GM20431 (cell line): ENCODE measurements around the gene KCNF1.

ENCODE experiments used
- in situ Hi-C: fragments of 300-500 bp; cut with MseI, MboI; formaldehyde crosslinking; loops from one replicate; pipeline ENCODE4 v1.15.0; 2020; ENCODE audit warnings: low sequenced_read_pairs; ENCODE audit not compliant: unreplicated experiment

The KCNF1 gene

DNA sequence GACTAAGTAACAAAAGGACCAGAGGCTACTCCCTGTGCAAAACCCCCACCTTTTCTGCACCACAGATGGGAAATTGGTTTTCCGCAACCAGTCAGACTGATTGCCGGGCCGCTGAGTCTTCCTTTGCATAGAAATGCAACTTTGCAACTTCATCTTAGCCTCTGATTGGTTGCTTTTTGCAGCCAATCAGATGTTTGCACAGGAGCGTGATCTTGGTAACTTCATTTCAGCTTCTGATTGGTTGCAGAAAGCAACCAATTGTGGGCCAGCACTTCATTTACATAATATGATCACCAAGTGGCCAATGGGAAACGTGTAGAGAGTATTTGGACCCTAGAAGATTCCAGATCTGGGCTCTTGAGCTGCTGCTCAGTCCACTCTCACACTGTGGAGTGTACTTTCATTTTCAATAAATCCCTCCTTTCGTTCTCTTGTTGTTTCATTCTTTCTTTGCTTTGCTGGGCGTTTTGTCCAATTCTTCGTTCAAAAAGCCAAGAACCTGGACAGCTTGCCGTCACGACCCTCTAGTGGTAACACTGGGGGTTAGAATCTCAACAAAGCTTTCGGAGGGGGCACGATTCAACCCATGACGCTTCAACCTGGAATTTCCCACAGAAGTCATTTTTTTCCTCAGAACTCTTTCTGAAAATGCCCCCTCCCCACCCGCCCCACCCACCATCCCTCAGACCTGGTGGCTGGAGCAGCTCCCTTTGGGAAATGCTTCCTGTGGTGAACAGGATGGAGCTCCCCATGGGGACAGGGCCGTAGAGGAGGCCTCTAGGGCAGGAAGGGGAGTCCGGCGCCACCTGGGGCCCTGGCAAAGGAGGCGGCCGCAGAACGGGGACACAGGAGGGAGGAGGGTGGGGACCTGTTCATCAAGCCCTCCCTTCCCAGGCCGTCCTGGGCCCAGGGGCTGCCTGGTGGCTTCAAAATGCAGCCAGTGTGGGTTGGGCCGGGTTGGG is 31.8 kb upstream of the KCNF1 start:
- in situ Hi-C loops, result no loop called here

DNA sequence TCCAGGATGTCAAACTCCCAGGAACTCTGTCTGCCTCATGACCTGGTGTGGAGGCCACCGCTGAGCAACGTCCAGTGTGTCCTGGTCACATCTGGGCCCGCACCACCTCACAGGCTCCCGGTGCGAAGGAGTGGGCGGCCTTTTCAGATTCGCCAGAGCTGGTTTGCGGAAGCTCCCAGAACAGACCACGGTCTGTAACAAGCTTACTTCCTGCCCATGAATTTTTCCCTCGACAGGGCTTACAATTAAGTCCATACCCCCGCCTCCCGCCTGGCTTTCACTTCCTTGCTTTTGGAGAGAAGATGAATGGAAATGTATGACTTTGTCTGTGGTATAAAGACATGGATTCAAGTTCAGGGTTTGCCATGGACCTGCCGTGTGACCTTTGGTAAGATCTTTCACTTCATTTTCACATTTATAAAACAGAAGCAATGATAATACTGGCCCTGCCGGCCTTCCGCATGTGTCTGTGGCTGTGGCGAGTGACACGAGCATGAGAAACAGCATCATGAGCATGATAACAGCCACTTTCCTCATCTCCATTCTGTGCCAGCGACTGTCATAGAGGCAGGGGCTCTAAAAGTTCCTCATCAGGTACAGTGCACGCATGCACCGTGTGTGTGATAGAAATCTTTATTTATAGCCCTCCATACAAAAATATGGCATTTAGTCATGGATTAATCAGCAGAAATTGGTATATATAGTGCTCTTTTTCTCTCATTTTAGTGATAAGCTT is 31.0 kb upstream of the KCNF1 start:
- in situ Hi-C loops, result no loop called here

DNA sequence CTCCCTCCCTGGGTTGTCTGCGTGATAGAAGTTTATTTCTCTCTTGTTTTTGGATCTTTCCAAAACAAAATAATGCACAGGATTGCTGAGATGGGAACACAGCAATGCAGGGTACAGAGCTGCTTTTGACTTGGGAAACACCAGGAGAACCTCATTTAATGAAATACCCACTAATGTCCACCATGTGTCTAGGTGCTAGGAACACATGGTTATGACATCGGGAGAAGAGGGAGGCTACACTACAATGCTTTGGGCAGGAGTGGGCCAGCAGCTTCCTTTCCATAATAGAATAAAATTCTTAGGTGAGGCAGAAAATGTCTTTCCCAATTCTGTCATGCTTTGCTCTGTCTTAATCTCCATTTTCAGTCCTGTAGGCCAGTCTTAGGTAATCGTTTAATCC is 29.2 kb upstream of the KCNF1 start:
- in situ Hi-C loops, result no loop called here

DNA sequence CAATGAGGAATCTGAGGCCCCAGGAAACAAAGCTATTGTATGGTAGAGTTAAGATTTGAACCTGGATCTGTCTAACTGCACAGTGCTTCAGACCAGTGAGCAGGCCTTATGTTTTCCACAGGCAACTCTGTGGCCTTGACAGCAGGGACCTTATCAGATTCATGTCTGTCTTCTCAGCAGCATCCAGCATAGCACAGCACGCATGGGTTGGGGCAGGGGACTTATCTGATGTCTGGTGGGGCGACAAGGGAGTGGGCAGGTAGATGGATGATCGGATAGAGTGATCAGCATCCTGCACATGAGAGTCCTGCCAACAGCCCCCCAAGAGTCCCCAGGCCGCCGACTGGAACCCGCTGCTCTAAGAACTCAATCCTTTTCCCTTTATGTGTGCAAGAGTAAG is 28.7 kb upstream of the KCNF1 start:
- in situ Hi-C loops, result no loop called here

DNA sequence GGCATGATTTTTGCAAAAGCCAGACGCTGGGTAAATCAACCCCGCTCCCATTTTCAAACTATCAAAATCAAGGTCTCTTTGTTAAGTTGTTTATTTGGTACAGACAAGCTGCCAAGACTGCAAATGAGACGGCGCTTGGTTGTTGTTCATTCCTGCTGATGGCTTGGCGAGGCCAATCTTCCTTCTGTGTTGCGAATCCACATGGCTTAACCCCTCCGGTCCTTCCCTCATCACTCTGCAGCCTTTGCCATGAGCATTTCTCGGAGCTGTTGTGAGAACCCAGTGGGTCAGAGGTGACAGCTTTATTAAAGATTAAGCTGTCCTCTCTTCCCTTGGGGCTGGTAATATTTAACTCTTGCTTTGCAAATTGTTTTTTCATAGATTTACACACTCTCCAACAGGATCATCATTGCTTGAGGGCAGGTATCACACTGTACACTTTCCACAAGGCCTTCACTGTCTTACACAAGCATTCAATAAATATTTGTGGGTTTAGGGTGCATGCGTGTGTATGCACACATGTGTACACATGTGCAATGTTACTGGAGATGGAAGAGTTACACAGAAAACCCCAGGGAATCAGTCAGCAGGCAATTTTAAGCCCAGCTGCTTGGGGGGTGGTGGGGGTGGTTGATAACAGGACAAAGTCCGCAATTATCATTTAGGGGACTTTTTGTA is 27.8 kb upstream of the KCNF1 start:
- in situ Hi-C loops, result no loop called here

DNA sequence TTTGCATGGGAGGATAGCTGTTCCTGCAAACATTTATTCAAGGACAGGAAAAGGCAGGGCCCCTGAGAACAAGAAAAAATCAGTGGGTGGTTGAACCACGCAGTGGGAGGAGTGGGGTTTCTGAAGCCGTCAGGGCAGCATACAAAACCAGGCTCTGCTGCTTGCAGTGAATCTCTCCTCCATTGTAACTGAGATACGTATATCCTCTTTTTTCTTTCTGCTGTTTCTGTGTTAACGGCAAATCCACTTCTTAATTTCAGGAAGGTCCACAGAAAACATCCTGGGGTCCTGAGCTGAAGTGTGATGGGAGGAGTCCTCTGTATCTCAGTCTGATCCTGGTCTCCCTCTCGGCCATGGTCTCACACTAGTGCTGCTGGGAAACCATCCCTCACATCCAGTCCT is 27.2 kb upstream of the KCNF1 start:
- in situ Hi-C loops, result no loop called here

DNA sequence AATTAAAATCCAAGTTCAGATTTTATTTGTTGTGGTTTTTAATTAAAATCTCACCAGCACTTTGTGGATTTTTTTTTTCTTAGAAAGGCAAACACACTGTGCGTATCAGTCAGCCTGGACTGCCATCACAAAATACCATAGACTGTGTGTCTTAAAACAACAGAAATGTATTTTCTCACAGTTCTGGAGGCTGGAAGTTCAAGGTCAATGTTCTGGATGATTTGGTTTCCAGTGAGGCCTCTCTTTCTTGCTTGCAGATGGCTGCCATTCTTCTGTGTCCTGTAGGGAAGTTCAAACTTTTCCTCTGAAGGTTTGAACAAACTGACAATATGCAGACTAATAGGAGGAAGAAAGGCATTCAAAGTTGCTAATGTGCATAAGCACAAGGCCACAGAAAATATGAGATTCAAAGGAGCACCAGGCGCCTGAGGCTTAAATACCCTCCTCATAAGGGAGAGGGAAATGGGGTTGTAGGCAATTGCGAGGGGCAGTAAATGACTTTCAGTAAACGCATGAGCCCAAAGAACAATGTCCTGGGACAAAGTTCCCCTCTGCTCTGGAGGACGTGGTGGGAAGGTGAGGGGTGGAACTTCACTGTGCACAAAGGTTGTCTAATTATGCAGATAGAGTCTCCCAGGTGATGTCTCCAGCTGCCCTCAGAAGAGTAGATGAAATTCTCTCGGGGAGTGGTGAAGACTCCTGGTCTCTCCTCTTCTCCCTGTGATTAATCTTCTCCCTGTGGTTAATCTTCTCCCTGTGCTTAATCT is 26.5 kb upstream of the KCNF1 start:
- in situ Hi-C loops, result no loop called here

DNA sequence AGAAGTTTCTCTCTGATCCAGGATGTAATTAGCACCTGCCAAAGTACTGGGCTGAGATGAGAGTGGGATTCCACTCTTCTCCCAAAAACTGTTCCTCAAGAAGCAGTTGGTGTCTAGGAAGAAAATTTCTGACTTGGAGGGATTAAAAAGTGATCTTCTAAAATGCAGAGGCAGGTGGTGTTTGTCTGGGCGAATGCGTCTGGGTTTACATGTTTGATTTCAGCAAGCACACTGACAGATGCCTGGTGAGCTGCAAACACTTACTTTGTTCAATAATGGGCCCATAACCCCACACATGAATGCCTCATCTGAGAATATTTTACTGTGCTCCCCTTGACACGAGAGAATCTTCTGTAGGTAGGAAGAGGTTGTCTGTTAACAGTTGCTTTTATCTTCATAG is 24.3 kb upstream of the KCNF1 start:
- in situ Hi-C loops, result no loop called here

DNA sequence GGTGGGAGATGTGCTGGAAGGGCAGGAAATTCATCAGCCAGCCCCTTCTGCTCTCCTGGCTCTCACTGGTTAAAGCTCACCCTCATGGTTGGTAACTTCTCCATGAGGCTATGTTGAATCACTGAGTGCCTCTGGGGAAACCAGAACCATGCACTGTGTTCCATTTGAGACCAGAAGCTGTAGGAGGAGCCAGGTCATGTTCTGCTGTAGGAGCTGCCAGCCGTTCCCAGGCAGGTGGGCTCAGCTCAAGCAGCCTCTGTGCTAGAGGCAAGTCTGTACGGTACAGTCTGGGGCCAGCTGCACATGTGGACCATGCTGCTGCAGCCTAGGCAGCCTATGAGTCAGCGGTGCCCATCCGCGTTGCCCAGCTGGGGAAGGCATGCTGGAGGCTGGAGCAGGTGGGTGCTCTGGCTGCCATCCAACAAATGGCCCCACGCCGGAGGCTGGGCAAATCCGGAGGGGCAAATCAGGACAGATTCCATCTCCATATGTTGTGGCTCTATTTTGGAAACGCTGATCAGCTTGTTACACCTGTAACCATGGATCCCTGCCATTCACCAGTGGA is 22.0 kb upstream of the KCNF1 start:
- in situ Hi-C loops, result loop anchor here (10.0 kb wide), 1 partner anchor 55 kb away; no protein-coding TSS in a partner anchor

DNA sequence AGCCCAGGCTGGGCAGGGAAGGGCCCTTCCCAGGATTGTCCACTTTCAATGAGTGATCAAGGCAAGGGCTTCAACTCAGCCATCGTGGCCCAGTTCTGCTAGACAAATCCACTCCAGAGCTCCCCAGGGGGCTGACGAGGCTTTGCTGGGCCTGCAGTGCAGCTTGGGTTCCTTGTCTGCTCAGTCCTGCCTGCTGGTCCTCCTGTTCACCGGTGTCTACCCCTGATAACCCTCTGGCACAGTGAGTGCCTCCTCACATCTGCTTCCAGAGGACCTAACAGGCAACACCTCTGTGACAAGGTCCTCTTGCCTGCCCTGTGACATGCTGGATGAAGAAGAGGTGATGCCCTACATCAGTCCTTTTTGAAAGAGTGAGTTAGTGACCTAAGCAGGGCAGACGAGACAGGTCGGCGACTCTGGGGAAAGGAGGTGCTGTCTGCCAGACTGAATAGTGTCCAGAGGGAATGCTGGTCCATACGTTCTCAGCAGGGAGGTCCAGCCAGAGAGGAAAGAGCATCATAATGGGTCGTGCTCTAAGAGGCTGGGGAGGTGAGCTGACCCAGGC is 20.9 kb upstream of the KCNF1 start:
- in situ Hi-C loops, result loop anchor here (10.0 kb wide), 1 partner anchor 56 kb away; no protein-coding TSS in a partner anchor

DNA sequence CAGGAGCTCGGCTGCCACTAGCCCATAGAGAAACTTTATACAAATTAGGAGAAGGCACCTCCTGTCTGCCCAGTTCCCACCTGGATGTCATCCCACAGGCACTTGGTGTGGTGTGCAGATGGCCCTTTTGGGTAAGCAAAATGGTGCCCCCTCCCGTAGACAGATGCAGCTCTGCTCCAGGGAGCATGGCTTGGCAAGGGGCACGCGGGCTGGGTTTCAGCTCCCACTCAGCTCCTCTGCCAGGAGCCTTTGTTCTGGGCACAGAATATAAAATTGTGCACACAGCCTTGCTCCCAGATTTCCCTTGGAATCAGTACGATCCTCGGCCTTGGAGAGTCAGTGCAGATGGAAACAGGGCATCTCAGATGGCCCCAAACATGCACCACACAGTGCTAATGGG is 20.3 kb upstream of the KCNF1 start:
- in situ Hi-C loops, result loop anchor here (10.0 kb wide), 1 partner anchor 57 kb away; no protein-coding TSS in a partner anchor

DNA sequence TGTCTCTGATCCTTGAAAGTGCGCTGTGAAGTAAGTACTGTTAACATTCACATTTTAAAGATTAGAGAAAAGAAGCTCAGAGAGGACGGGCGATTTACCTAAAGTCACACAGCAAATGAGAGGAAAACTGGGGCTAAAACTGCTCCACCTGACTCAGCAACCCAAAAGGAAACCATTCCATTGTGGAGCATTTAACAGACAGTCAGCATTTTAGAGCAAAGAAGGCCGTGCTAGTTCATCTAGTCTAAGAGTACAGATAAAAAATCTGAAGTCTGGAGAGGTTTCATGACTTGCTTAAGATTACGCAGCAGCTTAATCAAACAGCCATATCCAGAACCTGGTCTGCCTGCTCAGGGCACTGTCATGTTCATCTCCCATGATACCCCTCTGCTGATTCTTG is 19.9 kb upstream of the KCNF1 start:
- in situ Hi-C loops, result loop anchor here (10.0 kb wide), 1 partner anchor 57 kb away; no protein-coding TSS in a partner anchor

DNA sequence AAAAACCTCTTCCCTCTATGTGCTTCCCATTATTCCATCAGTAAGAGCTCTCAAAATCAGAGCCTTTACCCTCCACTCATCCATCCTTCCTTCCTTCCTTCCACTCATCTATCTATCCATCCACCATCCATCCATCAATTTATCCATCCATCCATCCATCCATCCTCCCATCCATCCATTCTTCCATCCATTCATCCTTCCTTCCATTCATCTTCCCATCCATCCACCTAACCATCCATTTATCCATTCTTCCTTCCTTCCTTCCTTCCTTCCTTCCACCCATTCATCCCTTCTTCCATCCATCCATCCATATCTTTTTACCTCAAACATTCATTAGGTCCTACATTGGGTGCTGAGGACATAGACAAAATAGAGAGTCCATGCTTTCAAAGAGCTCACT is 19.4 kb upstream of the KCNF1 start:
- in situ Hi-C loops, result loop anchor here (10.0 kb wide), 1 partner anchor 58 kb away; no protein-coding TSS in a partner anchor

DNA sequence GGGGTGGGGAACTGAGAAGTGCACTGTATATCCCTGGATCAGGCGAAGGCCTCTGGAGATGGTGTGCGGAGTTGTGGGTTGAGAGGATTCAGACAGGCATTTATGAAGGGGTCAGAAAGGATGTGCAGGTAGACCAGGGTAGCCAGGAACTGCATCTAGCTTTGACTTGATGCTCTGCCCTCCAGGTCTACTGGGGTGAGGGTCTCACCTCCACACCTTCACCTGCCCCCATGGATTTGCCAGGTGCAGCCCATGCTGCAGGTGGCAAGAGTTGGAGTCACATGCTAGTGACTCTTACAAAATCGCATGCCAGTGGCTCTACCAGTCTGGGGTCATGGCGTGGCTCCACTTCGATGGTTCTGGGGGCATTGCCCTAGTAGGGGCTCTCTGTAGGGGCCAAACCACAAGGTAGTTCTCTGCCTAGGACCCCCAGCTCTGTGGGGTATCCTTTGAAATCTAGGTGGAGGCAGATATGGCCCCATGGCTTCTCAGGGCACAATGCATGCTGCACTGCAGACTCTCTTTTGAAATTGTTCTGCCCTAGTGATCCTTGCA is 18.9 kb upstream of the KCNF1 start:
- in situ Hi-C loops, result loop anchor here (10.0 kb wide), 1 partner anchor 58 kb away; no protein-coding TSS in a partner anchor

DNA sequence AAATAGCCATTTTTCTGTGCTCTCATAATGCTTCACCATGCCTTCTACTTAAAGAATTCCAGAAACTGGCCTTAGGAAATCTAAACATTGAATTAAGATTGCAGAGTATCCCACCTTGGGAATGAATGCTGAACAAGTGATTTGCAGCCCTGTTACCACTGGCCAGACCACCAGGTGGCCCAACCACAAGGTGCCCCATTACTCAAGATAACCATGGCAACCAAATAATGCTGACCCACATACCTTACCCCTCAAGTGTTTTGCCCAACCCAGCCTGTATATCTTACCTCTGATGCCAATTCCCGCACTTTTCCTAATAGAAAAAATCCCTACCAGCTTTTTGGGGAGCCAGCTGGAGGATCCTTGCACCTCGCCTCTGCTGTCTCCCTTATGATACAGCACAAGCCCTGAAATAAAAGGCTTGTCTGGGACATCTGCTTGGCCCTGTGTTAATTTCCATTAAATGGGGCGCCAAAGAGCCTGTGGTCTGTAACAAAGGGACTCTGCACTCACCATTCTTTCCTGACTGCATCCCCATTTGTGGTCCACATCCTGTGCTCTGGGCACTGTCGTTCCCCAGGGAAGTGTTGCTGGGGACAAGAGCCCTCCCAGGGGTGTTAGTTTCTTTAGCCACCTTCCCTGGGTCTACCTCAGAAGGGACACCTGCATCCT is 17.3 kb upstream of the KCNF1 start:
- in situ Hi-C loops, result loop anchor here (10.0 kb wide), 1 partner anchor 60 kb away; no protein-coding TSS in a partner anchor

DNA sequence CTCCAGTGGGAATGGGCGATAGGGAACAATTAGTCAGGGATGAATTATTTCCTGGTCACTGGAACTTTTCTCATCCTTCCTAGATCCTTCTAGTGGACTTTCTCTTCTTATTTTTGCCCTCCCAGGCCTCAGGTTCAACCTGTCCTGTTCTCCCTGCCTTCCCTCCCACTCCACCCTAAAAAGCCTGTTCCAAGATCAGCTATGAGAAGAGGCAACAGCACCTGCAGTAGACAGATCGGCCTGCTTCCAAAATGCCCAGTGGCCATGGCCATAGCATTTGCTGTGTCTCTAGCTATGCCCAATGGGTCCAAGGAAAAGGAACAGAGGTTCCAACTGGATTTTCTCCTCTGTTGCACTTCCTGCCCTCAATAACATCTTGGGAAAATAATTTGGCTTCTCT is 16.5 kb upstream of the KCNF1 start:
- in situ Hi-C loops, result loop anchor here (10.0 kb wide), 1 partner anchor 60 kb away; no protein-coding TSS in a partner anchor

DNA sequence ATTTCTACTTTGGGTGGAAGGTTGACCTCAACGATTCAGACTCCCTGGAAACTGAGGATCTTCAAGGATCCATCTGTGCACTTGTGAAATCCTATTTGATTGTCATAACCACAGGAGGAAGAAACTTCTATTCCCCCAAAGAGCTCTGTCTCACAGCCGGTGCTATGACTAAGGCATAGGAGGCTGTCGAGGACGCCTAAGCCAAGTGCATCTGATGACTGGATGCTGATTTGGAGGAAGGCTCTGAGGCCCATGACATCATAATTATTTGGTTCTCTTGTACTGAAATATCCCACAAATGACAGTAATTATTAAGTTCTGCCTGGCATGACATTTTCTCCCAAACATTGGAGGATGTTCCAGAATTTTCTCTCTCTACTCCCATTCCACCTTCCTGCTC is 13.8 kb upstream of the KCNF1 start:
- in situ Hi-C loops, result loop anchor here (10.0 kb wide), 1 partner anchor 63 kb away; no protein-coding TSS in a partner anchor
